ENCODE results near the gene TENM4.

TENM4 gene

GRCh38 chr11:79413268-79413667, 27.6 kb downstream of the TENM4 start:
- no peak for TF ChIP-seq CTCF (IDR thresholded peaks at IDR 0.05; ENCODE audit: extremely low read depth, missing control alignments)
- no peak for DNase-seq (ENCODE audit: low spot score)

GRCh38 chr11:79412761-79413160, 28.1 kb downstream of the TENM4 start:
- no peak for DNase-seq (ENCODE audit: low spot score)
- TF ChIP-seq CTCF (IDR thresholded peaks at IDR 0.05; ENCODE audit: extremely low read depth, missing control alignments): no peak

GRCh38 chr11:79409330-79409729, 31.5 kb downstream of the TENM4 start:
- TF ChIP-seq CTCF (IDR thresholded peaks at IDR 0.05; ENCODE audit: extremely low read depth, missing control alignments): no peak
- no peak for DNase-seq (ENCODE audit: low spot score)

- peak; percentile 57 for DNase-seq (ENCODE audit: low spot score)
- TF ChIP-seq CTCF (IDR thresholded peaks at IDR 0.05; ENCODE audit: extremely low read depth, missing control alignments): no peak
Observed at GRCh38 chr11:79406376-79406775, 34.5 kb downstream of the TENM4 start.

- no peak for TF ChIP-seq CTCF (IDR thresholded peaks at IDR 0.05; ENCODE audit: extremely low read depth, missing control alignments)
- no peak for DNase-seq (ENCODE audit: low spot score)
Observed at GRCh38 chr11:79404806-79405205, 36.0 kb downstream of the TENM4 start.

GRCh38 chr11:79404325-79404724, 36.5 kb downstream of the TENM4 start:
- DNase-seq (ENCODE audit: low spot score): no peak
- no peak for TF ChIP-seq CTCF (IDR thresholded peaks at IDR 0.05; ENCODE audit: extremely low read depth, missing control alignments)

GRCh38 chr11:79403839-79404238, 37.0 kb downstream of the TENM4 start:
- TF ChIP-seq CTCF (IDR thresholded peaks at IDR 0.05; ENCODE audit: extremely low read depth, missing control alignments): no peak
- no peak for DNase-seq (ENCODE audit: low spot score)

Measured in GM20000 (cell line).